ENCODE data around the gene MYLK. TPM values are rescaled to one million over a fixed set of nuclear protein-coding genes. Genes with fewer than 3 reads are reported as not detected.

The MYLK gene
- total and polyA plus RNA-seq, 9 of the 15 experiments (the other 6 are each of a cell fraction or from before 2014, with no cell fraction given), result 0.11 to 0.53 (median 0.18) TPM; not detected in 2

- TF ChIP-seq PKNOX1 (IDR thresholded peaks at IDR 0.05) (peak; percentile 27; the same call in 1 of the 2 replicates), SREBF1 (IDR thresholded peaks at IDR 0.05; ENCODE audit: borderline replicate concordance, low read depth, low read length) (no peak), CREB5 (CRISPR knock-in tag; IDR thresholded peaks at IDR 0.05) (no peak), ZNF696 (CRISPR knock-in tag; conservative IDR thresholded peaks at IDR 0.05) (no peak), SMC3 (conservative IDR thresholded peaks at IDR 0.05; ENCODE audit: insufficient read depth, low read depth, low read length) (peak; percentile 55), DEAF1 (CRISPR knock-in tag; IDR thresholded peaks at IDR 0.05) (peak; percentile 89), CTCF (IDR thresholded peaks at IDR 0.05 in 2 of 3, conservative IDR thresholded peaks at IDR 0.05 in 1 of 3; ENCODE audit: insufficient read depth in 2 of 3, low read depth in 1 of 3, low read length in 3 of 3) (peak; percentile 82 to 85 (median 85)), TFE3 (CRISPR knock-in tag; IDR thresholded peaks at IDR 0.05) (no peak), REST (IDR thresholded peaks at IDR 0.05; ENCODE audit: borderline replicate concordance) (peak; percentile 69), REST (CRISPR knock-in tag; IDR thresholded peaks at IDR 0.05; ENCODE audit: low read depth) (no peak)
Observed at GRCh38 chr3:123652342-123652984, 231.7 kb downstream of the MYLK start (continued).

All from K562 (cell line).